Right hindlimb (tissue), 1 donor: ENCODE data around the gene POLD1.

Source experiments
- DNase-seq: peaks from one replicate; pipeline ENCODE4 v3.0.0-alpha.2; 2018

POLD1 gene

GRCh38 chr19:50392759-50393158 is 8.6 kb downstream of the POLD1 start:
- no peak for DNase-seq

GRCh38 chr19:50393589-50393988 is 9.4 kb downstream of the POLD1 start:
- DNase-seq = no peak

- DNase-seq = no peak
These were observed 9.9 kb downstream of the POLD1 start for GRCh38 chr19:50394017-50394416.

- DNase-seq = no peak
These were observed 14.7 kb downstream of the POLD1 start for GRCh38 chr19:50398675-50399367.

- DNase-seq = no peak
These were observed 15.2 kb downstream of the POLD1 start for GRCh38 chr19:50399368-50399745.

GRCh38 chr19:50401605-50402450 is 17.7 kb downstream of the POLD1 start:
- no peak for DNase-seq

GRCh38 chr19:50402544-50403301 is 18.6 kb downstream of the POLD1 start:
- DNase-seq = no peak

- DNase-seq = peak; percentile 14
These were observed 22.1 kb downstream of the POLD1 start for GRCh38 chr19:50406156-50406820.

GRCh38 chr19:50406829-50407228 is 22.7 kb downstream of the POLD1 start:
- no peak for DNase-seq

- peak; percentile 4 for DNase-seq
These were observed 25.2 kb downstream of the POLD1 start for GRCh38 chr19:50409347-50409746.

- DNase-seq = no peak
These were observed 26.0 kb downstream of the POLD1 start for GRCh38 chr19:50410109-50410508.

- DNase-seq = no peak
These were observed 28.3 kb downstream of the POLD1 start for GRCh38 chr19:50412419-50412818.

- DNase-seq = peak; percentile 17
These were observed 28.9 kb downstream of the POLD1 start for GRCh38 chr19:50413096-50413495.

GRCh38 chr19:50413531-50413930 is 29.4 kb downstream of the POLD1 start:
- DNase-seq = no peak

- DNase-seq = peak; percentile 75
These were observed 30.9 kb downstream of the POLD1 start for GRCh38 chr19:50414864-50415660.

GRCh38 chr19:50415661-50416033 is 31.5 kb downstream of the POLD1 start:
- DNase-seq = no peak

- DNase-seq = no peak
These were observed 32.2 kb downstream of the POLD1 start for GRCh38 chr19:50416034-50416977.

GRCh38 chr19:50417111-50418081 is 33.2 kb downstream of the POLD1 start:
- DNase-seq = no peak

- no peak for DNase-seq
These were observed 34.3 kb downstream of the POLD1 start, which contains the start of gene SPIB for GRCh38 chr19:50418176-50419021. Gene SPIB (plus strand): TSS chr19:50418938. CDS start chr19:50418963, 25 bp downstream.
